Left lung (tissue), 10 donors: ENCODE measurements around the gene EMILIN1. TPM values are rescaled to one million over a fixed set of nuclear protein-coding genes. Genes with fewer than 3 reads are reported as not detected.
"Not testable (repeated sequence)": the region's sequence is repeated elsewhere in the genome, so short reads cannot be mapped to it uniquely, and the experiment has no call there.

Experiments used
- ATAC-seq: fragments of 200-7000 bp; cut with Tn5 transposase; one replicate; pipeline ENCODE4 v1.9.1; 2020; ENCODE audit warnings: moderate library complexity
- DNase-seq, 4 donors: peaks; one replicate each; pipeline ENCODE4 v3.0.0-alpha.2; 2013 to 2020
- H3K27ac ChIP-seq, 2 donors: fragments of 200-600 bp; sonication (generic) in 1 of 2; one replicate each; pipeline versions ENCODE4 v1.5.0 to v1.8.0; 2020 to 2021
- H3K27me3 ChIP-seq, 2 donors: fragments of 200-600 bp; sonication (generic) in 1 of 2; one replicate each; pipeline versions ENCODE4 v1.5.0 to v1.8.0; 2020 to 2021
- H3K36me3 ChIP-seq, 2 donors: fragments of 200-600 bp; sonication (generic) in 1 of 2; one replicate each; pipeline versions ENCODE4 v1.5.0 to v1.8.0; 2020 to 2021
- H3K4me1 ChIP-seq, 2 donors: fragments of 200-600 bp; one replicate each; pipeline ENCODE4 v1.8.0; 2021
- H3K4me3 ChIP-seq, 2 donors: fragments of 200-600 bp; sonication (generic) in 1 of 2; one replicate each; pipeline versions ENCODE4 v1.5.0 to v1.8.0; 2020 to 2021; ENCODE audit warnings: mild to moderate bottlenecking in 1 of 2
- H3K9me3 ChIP-seq, 2 donors: fragments of 200-600 bp; sonication (generic) in 1 of 2; one replicate each; pipeline versions ENCODE4 v1.5.0 to v1.8.0; 2020 to 2021
- CTCF ChIP-seq, 2 donors: fragments of 200-600 bp; sonication (generic) in 1 of 2; IDR thresholded peaks; one replicate each; pipeline versions ENCODE4 v1.5.0 to v1.8.0; 2021; ENCODE audit warnings: antibody characterized with exemption in 2 of 2
- intact Hi-C, 2 donors: fragments of 100-400 bp; cut with DNase I; formaldehyde crosslinking; loops; one replicate each; pipeline versions ENCODE4 v1.11.2 to v1.14.2; 2022
- polyA plus RNA-seq, 6 donors: library from polyadenylated mRNA; unstranded; fragments of 120-200 nt; gene quantifications; one replicate each; pipeline ENCODE4 v1.2.1, GENCODE V29; 2013; ENCODE audit not compliant: insufficient read length in 6 of 6
- total RNA-seq, 2 donors: library from RNA; stranded (reverse); fragmentation: NEBNext Ultra II Directional; extraction: Animal tissue kit (Norgen Biotek cat#: 25700); gene quantifications; one replicate each; pipeline ENCODE4 v1.2.1, GENCODE V29; 2021
- donor health status: DM: no; HTN: yes; CAD: no.
- donor health status: DM: no; HTN: no; CAD: no.

The EMILIN1 gene
- total and polyA plus RNA-seq, 8 donors = 137 to 268 (median 176) TPM

GRCh38 chr2:27105981-27106380, 27.6 kb downstream of the EMILIN1 start:
- Histone ChIP-seq H3K4me3 (no peak overlapping the region), H3K4me1 (no peaks in the 10 kb centered on the region), H3K27me3 (peaks cover 0 to 10% of the 10 kb centered on the region in 2 donors), H3K36me3 (no peaks in the 10 kb centered on the region), H3K27ac (no peak overlapping the region), H3K9me3 (no peaks in the 10 kb centered on the region)
- DNase-seq = no peak
- intact Hi-C loops = no loop called here
- no peak for ATAC-seq
- no peak for TF ChIP-seq CTCF (IDR thresholded peaks at IDR 0.05)

GRCh38 chr2:27108221-27108620, 29.8 kb downstream of the EMILIN1 start:
- Histone ChIP-seq H3K4me3 (no peak overlapping the region), H3K27me3 (peaks cover 0 to 10% of the 10 kb centered on the region in 2 donors), H3K4me1 (no peaks in the 10 kb centered on the region), H3K9me3 (no peaks in the 10 kb centered on the region), H3K27ac (no peak overlapping the region), H3K36me3 (no peaks in the 10 kb centered on the region)
- DNase-seq (no peak), ATAC-seq (no peak)
- no peak for TF ChIP-seq CTCF (IDR thresholded peaks at IDR 0.05)
- intact Hi-C loops = no loop called here

GRCh38 chr2:27109083-27109482, 30.7 kb downstream of the EMILIN1 start:
- Histone ChIP-seq H3K9me3 (no peaks in the 10 kb centered on the region), H3K4me3 (no peak overlapping the region), H3K4me1 (no peaks in the 10 kb centered on the region), H3K27ac (no peak overlapping the region), H3K27me3 (peaks cover 0 to 4% of the 10 kb centered on the region in 2 donors), H3K36me3 (no peaks in the 10 kb centered on the region)
- intact Hi-C loops = no loop called here
- TF ChIP-seq CTCF (IDR thresholded peaks at IDR 0.05) = no peak
- DNase-seq = no peak
- ATAC-seq = no peak

- intact Hi-C loops, DNase-seq, H3K36me3 ChIP-seq, H3K4me3 ChIP-seq, H3K4me1 ChIP-seq, H3K9me3 ChIP-seq, ATAC-seq, H3K27me3 ChIP-seq, H3K27ac ChIP-seq: not testable (repeated sequence)
Observed at GRCh38 chr2:27110603-27111352, 32.4 kb downstream of the EMILIN1 start.

GRCh38 chr2:27111392-27112078, 33.1 kb downstream of the EMILIN1 start:
- not testable (repeated sequence) for H3K4me3 ChIP-seq, DNase-seq, ATAC-seq

GRCh38 chr2:27115519-27115918, 37.1 kb downstream of the EMILIN1 start:
- Histone ChIP-seq H3K4me1 (peaks cover 5 to 11% of the 10 kb centered on the region in 2 donors), H3K27ac (no peak overlapping the region), H3K36me3 (no peaks in the 10 kb centered on the region), H3K27me3 (peaks cover 16 to 47% of the 10 kb centered on the region in 2 donors), H3K9me3 (no peaks in the 10 kb centered on the region), H3K4me3 (no peak overlapping the region)
- no peak for DNase-seq
- ATAC-seq = no peak
- intact Hi-C loops = no loop called here
- no peak for TF ChIP-seq CTCF (IDR thresholded peaks at IDR 0.05)

More at GRCh38 chr2:27111392-27112078, 33.1 kb downstream of the EMILIN1 start:
- H3K27ac ChIP-seq, intact Hi-C loops, H3K9me3 ChIP-seq, H3K4me1 ChIP-seq, H3K27me3 ChIP-seq, H3K36me3 ChIP-seq: not testable (repeated sequence)
